GM23338 (cell line): Measurements from ENCODE around the gene FOLR1.

ENCODE experiments used
- CREB1 ChIP-seq: fragments of 250-450 bp; sonication (Bioruptor Pico); IDR thresholded peaks from 2 replicates; pipeline ENCODE4 v1.5.0; 2020; ENCODE audit warnings: low read depth, mild to moderate bottlenecking, moderate library complexity
- EZH2 ChIP-seq: fragments of 200-600 bp; sonication (generic); IDR thresholded peaks from one replicate; pipeline ENCODE4 v1.8.0; 2017; ENCODE audit warnings: antibody characterized with exemption, mild to moderate bottlenecking, low read depth; ENCODE audit not compliant: unreplicated experiment
- EZH2phosphoT487 ChIP-seq: fragments of 200-600 bp; sonication (generic); IDR thresholded peaks from one replicate; pipeline ENCODE4 v1.8.1; 2018; ENCODE audit warnings: antibody characterized with exemption; ENCODE audit not compliant: unreplicated experiment
- POLR2AphosphoS5 ChIP-seq: IDR thresholded peaks from 2 replicates; pipeline ENCODE4 v1.6.1; 2016; ENCODE audit warnings: antibody characterized with exemption, low read depth
- STAT1 ChIP-seq: IDR thresholded peaks from one replicate; pipeline ENCODE4 v1.6.1; 2016; ENCODE audit warnings: antibody characterized with exemption; ENCODE audit not compliant: unreplicated experiment
- TF ChIP-seq, protein P1 (sequence below), 2 experiments: fragments of 200-600 bp in 1 of 2; sonication (generic) in 1 of 2; conservative IDR thresholded peaks; 2 replicates each; pipeline versions ENCODE4 v1.5.1 to v1.6.1; 2016 to 2017; ENCODE audit warnings: antibody characterized with exemption in 2 of 2, low read depth in 2 of 2, mild to moderate bottlenecking in 2 of 2, moderate library complexity in 1 of 2
- TF ChIP-seq, protein P2 (sequence below): IDR thresholded peaks from one replicate; pipeline ENCODE4 v1.6.1; 2018; ENCODE audit warnings: antibody characterized with exemption; ENCODE audit not compliant: unreplicated experiment

DNA sequence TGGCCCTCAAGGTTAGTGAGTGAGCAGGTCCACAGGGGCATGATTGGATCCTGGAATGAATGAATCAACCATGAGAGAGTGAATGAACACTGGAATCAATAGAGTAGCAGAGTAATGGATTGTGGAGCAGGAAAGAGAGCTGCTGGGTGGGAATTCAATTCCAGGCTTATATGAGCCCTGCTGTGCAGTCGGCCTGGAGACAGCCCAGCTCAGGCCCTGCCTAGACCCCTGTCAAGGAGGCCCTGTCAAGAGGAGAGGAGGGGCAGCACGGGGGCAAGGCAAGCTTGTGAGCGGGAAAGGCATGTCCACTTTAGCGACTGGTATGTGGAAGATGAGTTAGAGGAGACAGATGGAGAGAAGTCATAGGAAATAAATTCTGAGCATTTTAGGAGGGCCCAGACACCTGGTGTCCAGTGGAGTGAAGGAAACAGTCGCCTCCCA, 1.3 kb upstream of the FOLR1 start:
- TF ChIP-seq, protein P1, sequence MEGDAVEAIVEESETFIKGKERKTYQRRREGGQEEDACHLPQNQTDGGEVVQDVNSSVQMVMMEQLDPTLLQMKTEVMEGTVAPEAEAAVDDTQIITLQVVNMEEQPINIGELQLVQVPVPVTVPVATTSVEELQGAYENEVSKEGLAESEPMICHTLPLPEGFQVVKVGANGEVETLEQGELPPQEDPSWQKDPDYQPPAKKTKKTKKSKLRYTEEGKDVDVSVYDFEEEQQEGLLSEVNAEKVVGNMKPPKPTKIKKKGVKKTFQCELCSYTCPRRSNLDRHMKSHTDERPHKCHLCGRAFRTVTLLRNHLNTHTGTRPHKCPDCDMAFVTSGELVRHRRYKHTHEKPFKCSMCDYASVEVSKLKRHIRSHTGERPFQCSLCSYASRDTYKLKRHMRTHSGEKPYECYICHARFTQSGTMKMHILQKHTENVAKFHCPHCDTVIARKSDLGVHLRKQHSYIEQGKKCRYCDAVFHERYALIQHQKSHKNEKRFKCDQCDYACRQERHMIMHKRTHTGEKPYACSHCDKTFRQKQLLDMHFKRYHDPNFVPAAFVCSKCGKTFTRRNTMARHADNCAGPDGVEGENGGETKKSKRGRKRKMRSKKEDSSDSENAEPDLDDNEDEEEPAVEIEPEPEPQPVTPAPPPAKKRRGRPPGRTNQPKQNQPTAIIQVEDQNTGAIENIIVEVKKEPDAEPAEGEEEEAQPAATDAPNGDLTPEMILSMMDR (conservative IDR thresholded peaks at IDR 0.05; ENCODE audit: low read depth in 2 of 2) = no peak
- TF ChIP-seq POLR2AphosphoS5 = no peak
- TF ChIP-seq, protein P2, sequence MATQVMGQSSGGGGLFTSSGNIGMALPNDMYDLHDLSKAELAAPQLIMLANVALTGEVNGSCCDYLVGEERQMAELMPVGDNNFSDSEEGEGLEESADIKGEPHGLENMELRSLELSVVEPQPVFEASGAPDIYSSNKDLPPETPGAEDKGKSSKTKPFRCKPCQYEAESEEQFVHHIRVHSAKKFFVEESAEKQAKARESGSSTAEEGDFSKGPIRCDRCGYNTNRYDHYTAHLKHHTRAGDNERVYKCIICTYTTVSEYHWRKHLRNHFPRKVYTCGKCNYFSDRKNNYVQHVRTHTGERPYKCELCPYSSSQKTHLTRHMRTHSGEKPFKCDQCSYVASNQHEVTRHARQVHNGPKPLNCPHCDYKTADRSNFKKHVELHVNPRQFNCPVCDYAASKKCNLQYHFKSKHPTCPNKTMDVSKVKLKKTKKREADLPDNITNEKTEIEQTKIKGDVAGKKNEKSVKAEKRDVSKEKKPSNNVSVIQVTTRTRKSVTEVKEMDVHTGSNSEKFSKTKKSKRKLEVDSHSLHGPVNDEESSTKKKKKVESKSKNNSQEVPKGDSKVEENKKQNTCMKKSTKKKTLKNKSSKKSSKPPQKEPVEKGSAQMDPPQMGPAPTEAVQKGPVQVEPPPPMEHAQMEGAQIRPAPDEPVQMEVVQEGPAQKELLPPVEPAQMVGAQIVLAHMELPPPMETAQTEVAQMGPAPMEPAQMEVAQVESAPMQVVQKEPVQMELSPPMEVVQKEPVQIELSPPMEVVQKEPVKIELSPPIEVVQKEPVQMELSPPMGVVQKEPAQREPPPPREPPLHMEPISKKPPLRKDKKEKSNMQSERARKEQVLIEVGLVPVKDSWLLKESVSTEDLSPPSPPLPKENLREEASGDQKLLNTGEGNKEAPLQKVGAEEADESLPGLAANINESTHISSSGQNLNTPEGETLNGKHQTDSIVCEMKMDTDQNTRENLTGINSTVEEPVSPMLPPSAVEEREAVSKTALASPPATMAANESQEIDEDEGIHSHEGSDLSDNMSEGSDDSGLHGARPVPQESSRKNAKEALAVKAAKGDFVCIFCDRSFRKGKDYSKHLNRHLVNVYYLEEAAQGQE = no peak
- TF ChIP-seq EZH2 = no peak
- no peak for TF ChIP-seq EZH2phosphoT487
- no peak for TF ChIP-seq STAT1
- TF ChIP-seq CREB1 (CRISPR knock-in tag) = no peak
